Activated effector memory CD4-positive, alpha-beta T cell treated with Interleukin-2 at 50 U/mL for 16 hours (primary cell): ENCODE data around the gene RMI2.
"Not testable (repeated sequence)": the region's sequence is repeated elsewhere in the genome, so short reads cannot be mapped to it uniquely, and the experiment has no call there.

ENCODE experiments used
- DNase-seq: peaks from one replicate; pipeline ENCODE4 v3.0.0-alpha.2; 2020

The RMI2 gene

GRCh38 chr16:11358531-11358930 is 13.3 kb downstream of the RMI2 start:
- DNase-seq: no peak

GRCh38 chr16:11359370-11359769 is 14.1 kb downstream of the RMI2 start:
- no peak for DNase-seq

- no peak for DNase-seq
These were observed 15.5 kb downstream of the RMI2 start for GRCh38 chr16:11360641-11361373.

GRCh38 chr16:11361701-11362451 is 16.6 kb downstream of the RMI2 start:
- DNase-seq: peak; percentile 16

- no peak for DNase-seq
These were observed 18.6 kb downstream of the RMI2 start for GRCh38 chr16:11363927-11364258.

- DNase-seq: no peak
These were observed 22.2 kb downstream of the RMI2 start for GRCh38 chr16:11367483-11367906.

- DNase-seq: no peak
These were observed 25.0 kb downstream of the RMI2 start for GRCh38 chr16:11370084-11370931.

- DNase-seq: not testable (repeated sequence)
These were observed 25.6 kb downstream of the RMI2 start for GRCh38 chr16:11370932-11371279.

- no peak for DNase-seq
These were observed 27.0 kb downstream of the RMI2 start for GRCh38 chr16:11372073-11372828.

GRCh38 chr16:11372829-11373306 is 27.6 kb downstream of the RMI2 start:
- DNase-seq: no peak

GRCh38 chr16:11374255-11374654 is 29.0 kb downstream of the RMI2 start:
- DNase-seq: no peak

GRCh38 chr16:11377154-11377553 is 31.9 kb downstream of the RMI2 start:
- no peak for DNase-seq

GRCh38 chr16:11378951-11379350 is 33.7 kb downstream of the RMI2 start:
- DNase-seq: not testable (repeated sequence)

GRCh38 chr16:11379420-11379819 is 34.2 kb downstream of the RMI2 start:
- peak; percentile 14 for DNase-seq

GRCh38 chr16:11380836-11381235 is 35.6 kb downstream of the RMI2 start:
- no peak for DNase-seq

GRCh38 chr16:11383481-11384183 is 38.4 kb downstream of the RMI2 start:
- DNase-seq: no peak

- no peak for DNase-seq
These were observed 39.1 kb downstream of the RMI2 start for GRCh38 chr16:11384184-11384955.

GRCh38 chr16:11384956-11385586 is 39.8 kb downstream of the RMI2 start:
- no peak for DNase-seq

GRCh38 chr16:11386054-11386680 is 40.9 kb downstream of the RMI2 start:
- DNase-seq: no peak
